ENCODE measurements around the gene ZBTB38. TPM values are rescaled to one million over a fixed set of nuclear protein-coding genes. Genes with fewer than 3 reads are reported as not detected.

ZBTB38 gene
- total RNA-seq, 1 experiment from 2014 or later = 92.8 TPM

GRCh38 chr3:141337523-141337854, 30.8 kb upstream of the ZBTB38 start:
- no peak for DNase-seq (ENCODE audit: low read depth)

GRCh38 chr3:141337991-141338390, 30.3 kb upstream of the ZBTB38 start:
- DNase-seq (ENCODE audit: low read depth) = no peak

- DNase-seq (ENCODE audit: low read depth) = no peak
Measured at GRCh38 chr3:141338881-141339280, 29.4 kb upstream of the ZBTB38 start.

- DNase-seq (ENCODE audit: low read depth) = no peak
Measured at GRCh38 chr3:141341536-141341935, 26.8 kb upstream of the ZBTB38 start.

GRCh38 chr3:141342386-141342785, 25.9 kb upstream of the ZBTB38 start:
- no peak for DNase-seq (ENCODE audit: low read depth)

- DNase-seq (ENCODE audit: low read depth) = no peak
Measured at GRCh38 chr3:141343077-141343476, 25.2 kb upstream of the ZBTB38 start.

GRCh38 chr3:141343865-141344271, 24.4 kb upstream of the ZBTB38 start:
- no peak for DNase-seq (ENCODE audit: low read depth)

- no peak for DNase-seq (ENCODE audit: low read depth)
Measured at GRCh38 chr3:141345528-141345927, 22.8 kb upstream of the ZBTB38 start.

- no peak for DNase-seq (ENCODE audit: low read depth)
Measured at GRCh38 chr3:141346007-141346406, 22.3 kb upstream of the ZBTB38 start.

GRCh38 chr3:141346418-141346817, 21.9 kb upstream of the ZBTB38 start:
- no peak for DNase-seq (ENCODE audit: low read depth)

GRCh38 chr3:141346839-141347238, 21.5 kb upstream of the ZBTB38 start:
- DNase-seq (ENCODE audit: low read depth) = no peak

- peak; percentile 54 for DNase-seq (ENCODE audit: low read depth)
Measured at GRCh38 chr3:141348837-141349236, 19.5 kb upstream of the ZBTB38 start.

- DNase-seq (ENCODE audit: low read depth) = no peak
Measured at GRCh38 chr3:141349711-141350110, 18.6 kb upstream of the ZBTB38 start.

- DNase-seq (ENCODE audit: low read depth) = no peak
Measured at GRCh38 chr3:141350666-141351065, 17.6 kb upstream of the ZBTB38 start.

- no peak for DNase-seq (ENCODE audit: low read depth)
Measured at GRCh38 chr3:141352262-141352984, 15.9 kb upstream of the ZBTB38 start.

- no peak for DNase-seq (ENCODE audit: low read depth)
Measured at GRCh38 chr3:141353652-141354495, 14.4 kb upstream of the ZBTB38 start.

- no peak for DNase-seq (ENCODE audit: low read depth)
Measured at GRCh38 chr3:141354517-141354916, 13.8 kb upstream of the ZBTB38 start.

- DNase-seq (ENCODE audit: low read depth) = no peak
Measured at GRCh38 chr3:141355242-141355641, 13.1 kb upstream of the ZBTB38 start.

GRCh38 chr3:141356046-141356445, 12.3 kb upstream of the ZBTB38 start:
- no peak for DNase-seq (ENCODE audit: low read depth)

- peak; percentile 98 for DNase-seq (ENCODE audit: low read depth)
Measured at GRCh38 chr3:141360888-141361598, 7.3 kb upstream of the ZBTB38 start.

- no peak for DNase-seq (ENCODE audit: low read depth)
Measured at GRCh38 chr3:141362736-141363135, 5.6 kb upstream of the ZBTB38 start.

GRCh38 chr3:141365201-141365600, 3.1 kb upstream of the ZBTB38 start:
- no peak for DNase-seq (ENCODE audit: low read depth)

All from M059J (cell line).